A673 (cell line): ENCODE results near the gene PREX1.

ENCODE experiments used
- EZH2 ChIP-seq: fragments of 200-600 bp; sonication (generic); IDR thresholded peaks from 2 replicates; pipeline ENCODE4 v1.6.1; 2017; ENCODE audit warnings: borderline replicate concordance, low read depth, mild to moderate bottlenecking, mixed read lengths, antibody characterized with exemption, low read length; ENCODE audit not compliant: poor library complexity, severe bottlenecking
- TF ChIP-seq, protein P1 (sequence below): fragments of 300-800, 200-600 bp; sonication (generic); conservative IDR thresholded peaks from 2 replicates; pipeline ENCODE4 v1.5.1; 2017; ENCODE audit warnings: low read depth, mild to moderate bottlenecking, antibody characterized with exemption, low read length, moderate library complexity, mixed read lengths

- TF ChIP-seq EZH2 = no peak
- TF ChIP-seq, protein P1, sequence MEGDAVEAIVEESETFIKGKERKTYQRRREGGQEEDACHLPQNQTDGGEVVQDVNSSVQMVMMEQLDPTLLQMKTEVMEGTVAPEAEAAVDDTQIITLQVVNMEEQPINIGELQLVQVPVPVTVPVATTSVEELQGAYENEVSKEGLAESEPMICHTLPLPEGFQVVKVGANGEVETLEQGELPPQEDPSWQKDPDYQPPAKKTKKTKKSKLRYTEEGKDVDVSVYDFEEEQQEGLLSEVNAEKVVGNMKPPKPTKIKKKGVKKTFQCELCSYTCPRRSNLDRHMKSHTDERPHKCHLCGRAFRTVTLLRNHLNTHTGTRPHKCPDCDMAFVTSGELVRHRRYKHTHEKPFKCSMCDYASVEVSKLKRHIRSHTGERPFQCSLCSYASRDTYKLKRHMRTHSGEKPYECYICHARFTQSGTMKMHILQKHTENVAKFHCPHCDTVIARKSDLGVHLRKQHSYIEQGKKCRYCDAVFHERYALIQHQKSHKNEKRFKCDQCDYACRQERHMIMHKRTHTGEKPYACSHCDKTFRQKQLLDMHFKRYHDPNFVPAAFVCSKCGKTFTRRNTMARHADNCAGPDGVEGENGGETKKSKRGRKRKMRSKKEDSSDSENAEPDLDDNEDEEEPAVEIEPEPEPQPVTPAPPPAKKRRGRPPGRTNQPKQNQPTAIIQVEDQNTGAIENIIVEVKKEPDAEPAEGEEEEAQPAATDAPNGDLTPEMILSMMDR = peak; percentile 88
These were observed 170.2 kb downstream of the PREX1 start for GRCh38 chr20:48657426-48658197.
